H54 (cell line): ENCODE results near the gene DROSHA.
"Not testable (repeated sequence)": the region's sequence is repeated elsewhere in the genome, so short reads cannot be mapped to it uniquely, and the experiment has no call there.

Experiments used
- DNase-seq: peaks from one replicate; pipeline ENCODE4 v3.0.0; 2011; ENCODE audit warnings: low spot score, mixed read lengths; ENCODE audit not compliant: insufficient read length
- FAIRE-seq: peaks from 3 replicates; lab custom pipeline; 2011; peaks lifted over from hg19 to GRCh38; lab: Jason Lieb, UNC
- POLR2A ChIP-seq: IDR thresholded peaks from 2 replicates; pipeline ENCODE4 v1.6.1; 2011; ENCODE audit warnings: low read depth, mild to moderate bottlenecking, low read length

Gene DROSHA

GRCh38 chr5:31531888-31532547 lies at the start of gene DROSHA, which contains the start of gene C5orf22:
DROSHA (minus strand) TSS chr5:31532093; CDS start chr5:31529059, 3,034 bp downstream.
C5orf22 (plus strand) TSS chr5:31532301; CDS start chr5:31532393, 92 bp downstream.
- FAIRE-seq (peak; percentile 93), DNase-seq (peak; percentile 94)
- TF ChIP-seq POLR2A, result peak; percentile 78

- FAIRE-seq (no peak), DNase-seq (no peak)
- TF ChIP-seq POLR2A, result no peak
Measured at GRCh38 chr5:31579558-31579957, 47.7 kb upstream of the DROSHA start.

- no peak for DNase-seq
- no peak for FAIRE-seq
Measured at GRCh38 chr5:31577438-31577837, 45.5 kb upstream of the DROSHA start.

GRCh38 chr5:31574772-31575171 lies 42.9 kb upstream of the DROSHA start:
- no peak for DNase-seq
- no peak for TF ChIP-seq POLR2A
- no peak for FAIRE-seq

More at GRCh38 chr5:31577438-31577837, 45.5 kb upstream of the DROSHA start:
- TF ChIP-seq POLR2A, result no peak

GRCh38 chr5:31573494-31574142 lies 41.7 kb upstream of the DROSHA start:
- no peak for DNase-seq
- FAIRE-seq, result no peak
- no peak for TF ChIP-seq POLR2A

- FAIRE-seq (no peak), DNase-seq (no peak)
- no peak for TF ChIP-seq POLR2A
Measured at GRCh38 chr5:31569068-31569467, 37.2 kb upstream of the DROSHA start.

GRCh38 chr5:31568302-31568835 lies 36.5 kb upstream of the DROSHA start:
- DNase-seq (no peak), FAIRE-seq (no peak)
- no peak for TF ChIP-seq POLR2A

- DNase-seq, FAIRE-seq: not testable (repeated sequence)
Measured at GRCh38 chr5:31566362-31566761, 34.5 kb upstream of the DROSHA start.

GRCh38 chr5:31563216-31563615 lies 31.3 kb upstream of the DROSHA start:
- FAIRE-seq (no peak), DNase-seq (no peak)
- no peak for TF ChIP-seq POLR2A

GRCh38 chr5:31561946-31562345 lies 30.1 kb upstream of the DROSHA start:
- no peak for FAIRE-seq
- DNase-seq, result no peak
- TF ChIP-seq POLR2A, result no peak

GRCh38 chr5:31559942-31560341 lies 28.0 kb upstream of the DROSHA start:
- no peak for TF ChIP-seq POLR2A
- FAIRE-seq (no peak), DNase-seq (no peak)

- no peak for TF ChIP-seq POLR2A
- FAIRE-seq (peak; percentile 33), DNase-seq (peak; percentile 19)
Measured at GRCh38 chr5:31556461-31556860, 24.6 kb upstream of the DROSHA start.

GRCh38 chr5:31554552-31554951 lies 22.7 kb upstream of the DROSHA start:
- DNase-seq (no peak), FAIRE-seq (peak; percentile 55)
- TF ChIP-seq POLR2A, result no peak

GRCh38 chr5:31553863-31554262 lies 22.0 kb upstream of the DROSHA start:
- TF ChIP-seq POLR2A, result no peak
- no peak for FAIRE-seq
- DNase-seq, result no peak
